CD14-positive monocyte (primary cell): ENCODE results near the gene ITGA7. TPM values are rescaled to one million over a fixed set of nuclear protein-coding genes. Genes with fewer than 3 reads are reported as not detected.

Source experiments
- DNase-seq, 3 donors: peaks; one replicate each; pipeline ENCODE4 v3.0.0-alpha.2; 2011 to 2022
- H2AFZ ChIP-seq: 2 replicates; pipeline ENCODE4 v1.6.0; 2012; ENCODE audit warnings: mild to moderate bottlenecking, low read depth, low read length, inconsistent platforms; ENCODE audit not compliant: insufficient read depth, poor library complexity, severe bottlenecking
- H3K27ac ChIP-seq, 2 donors: 1 replicate in 1 of 2; 2 replicates in 1 of 2; pipeline ENCODE4 v1.5.1; 2012 to 2013; ENCODE audit warnings: low read length in 2 of 2, control low read depth in 1 of 2, inconsistent platforms in 1 of 2, low read depth in 1 of 2, mild to moderate bottlenecking in 1 of 2
- H3K27me3 ChIP-seq, 2 donors: one replicate each; pipeline versions ENCODE4 v1.6.0 to v1.6.1; 2011 to 2013; ENCODE audit warnings: low read length in 2 of 2; ENCODE audit not compliant: control insufficient read depth in 2 of 2, insufficient read depth in 2 of 2
- H3K36me3 ChIP-seq, 2 donors: replicated peaks in 1 of 2; 1 replicate in 1 of 2; 2 replicates in 1 of 2; pipeline versions ENCODE4 v1.5.1 to v1.6.1; 2012 to 2013; ENCODE audit warnings: low read length in 2 of 2, control low read depth in 1 of 2, inconsistent platforms in 1 of 2, mild to moderate bottlenecking in 1 of 2; ENCODE audit not compliant: insufficient read depth in 2 of 2, control insufficient read depth in 1 of 2
- H3K4me1 ChIP-seq, 2 donors: 1 replicate in 1 of 2; 2 replicates in 1 of 2; pipeline versions ENCODE4 v1.5.1 to v1.6.1; 2012 to 2013; ENCODE audit warnings: low read length in 2 of 2, control low read depth in 1 of 2, inconsistent platforms in 1 of 2, mild to moderate bottlenecking in 1 of 2, moderate library complexity in 1 of 2; ENCODE audit not compliant: insufficient read depth in 2 of 2, control insufficient read depth in 1 of 2
- H3K4me2 ChIP-seq: replicated peaks from 2 replicates; pipeline ENCODE3; 2012; ENCODE audit warnings: low read length, moderate library complexity, mild to moderate bottlenecking; ENCODE audit not compliant: poor library complexity, severe bottlenecking; ENCODE audit errors: extremely low read depth
- H3K4me3 ChIP-seq, 3 experiments: fragments of 200-600 bp in 1 of 3; sonication (generic) in 1 of 3; replicated peaks in 1 of 3; 1 replicate in 2 of 3; 2 replicates in 1 of 3; pipeline ENCODE4 v1.5.1; 2011 to 2013; ENCODE audit warnings: low read length in 3 of 3, mild to moderate bottlenecking in 3 of 3, control low read depth in 2 of 3, low read depth in 2 of 3, inconsistent platforms in 1 of 3, moderate library complexity in 1 of 3
- H3K79me2 ChIP-seq: 2 replicates; pipeline ENCODE4 v1.6.0; 2012; ENCODE audit warnings: mild to moderate bottlenecking, control low read depth, inconsistent platforms, low read length, moderate library complexity; ENCODE audit not compliant: insufficient read depth
- H3K9ac ChIP-seq: 2 replicates; pipeline ENCODE4 v1.6.0; 2017; ENCODE audit warnings: low read length, mild to moderate bottlenecking; ENCODE audit not compliant: insufficient read depth, poor library complexity, severe bottlenecking
- H3K9me3 ChIP-seq, 2 donors: replicated peaks in 1 of 2; 1 replicate in 1 of 2; 2 replicates in 1 of 2; pipeline versions ENCODE4 v1.5.1 to v1.6.1; 2012 to 2013; ENCODE audit warnings: low read length in 2 of 2, control low read depth in 1 of 2; ENCODE audit not compliant: control insufficient read depth in 1 of 2, insufficient read depth in 1 of 2
- H4K20me1 ChIP-seq: 2 replicates; pipeline ENCODE4 v1.6.0; 2012; ENCODE audit warnings: mild to moderate bottlenecking, low read length, control low read depth, moderate library complexity; ENCODE audit not compliant: insufficient read depth
- H3K27ac Mint-ChIP-seq, 7 donors: one replicate each; pipeline ENCODE4 v1.8.0; 2020; ENCODE audit warnings: mild to moderate bottlenecking in 7 of 7, mixed read lengths in 7 of 7, moderate library complexity in 6 of 7, inconsistent platforms in 2 of 7
- H3K27me3 Mint-ChIP-seq, 3 donors: one replicate each; pipeline ENCODE4 v1.8.0; 2021 to 2022; ENCODE audit warnings: low read depth in 3 of 3, mild to moderate bottlenecking in 3 of 3, mixed read lengths in 3 of 3, moderate library complexity in 3 of 3, inconsistent platforms in 1 of 3
- H3K36me3 Mint-ChIP-seq, 2 donors: one replicate each; pipeline ENCODE4 v1.8.0; 2020; ENCODE audit warnings: mixed read lengths in 2 of 2, inconsistent platforms in 1 of 2, mild to moderate bottlenecking in 1 of 2
- H3K4me1 Mint-ChIP-seq: one replicate; pipeline ENCODE4 v1.8.0; 2020; ENCODE audit warnings: mild to moderate bottlenecking, mixed read lengths
- H3K4me3 Mint-ChIP-seq, 2 donors: one replicate each; pipeline ENCODE4 v1.8.0; 2020; ENCODE audit warnings: mild to moderate bottlenecking in 2 of 2, mixed read lengths in 2 of 2, moderate library complexity in 1 of 2
- H3K9me3 Mint-ChIP-seq, 7 donors: one replicate each; pipeline ENCODE4 v1.8.0; 2020 to 2022; ENCODE audit warnings: mixed read lengths in 7 of 7, mild to moderate bottlenecking in 6 of 7, moderate library complexity in 6 of 7, inconsistent platforms in 2 of 7
- CTCF ChIP-seq: fragments of 200-600 bp; IDR thresholded peaks from one replicate; pipeline ENCODE4 v1.8.0; 2022; ENCODE audit warnings: antibody characterized with exemption, mild to moderate bottlenecking
- WGBS: methylation state at CpG from one replicate; pipeline ENCODE4 v1.1.5; 2013; ENCODE audit warnings: missing lambda C conversion rate; ENCODE audit not compliant: insufficient coverage; 5-methylcytosine and 5-hydroxymethylcytosine counted together
- intact Hi-C, 2 donors: fragments of 100-400 bp; cut with micrococcal nuclease; formaldehyde crosslinking; loops; one replicate each; pipeline versions ENCODE4 v1.15.0 to v1.15.1; 2023
- polyA plus RNA-seq, 3 donors: library from polyadenylated mRNA; depleted of rRNA in 1 of 3; unstranded in 2 of 3; stranded (reverse) in 1 of 3; fragments of 300-500 nt in 2 of 3; fragments of >200 nt in 1 of 3; fragmentation: Illumina TruSeq in 2 of 3; gene quantifications; 1 replicate in 2 of 3; 2 replicates in 1 of 3; pipeline ENCODE4 v1.2.3, GENCODE V29; 2012 to 2021

The ITGA7 gene
- polyA plus RNA-seq, 3 donors = 0.23 to 3.3 (median 0.55) TPM

GRCh38 chr12:55755246-55755645 lies 47.5 kb upstream of the ITGA7 start:
- H3K36me3 Mint-ChIP-seq = peaks cover 81 to 88% of the 10 kb centered on the region in 2 donors
- no peak for TF ChIP-seq CTCF
- H3K4me3 ChIP-seq = no peak overlapping the region
- H3K9me3 ChIP-seq = no peaks in the 10 kb centered on the region
- no peak for DNase-seq
- H2AFZ ChIP-seq = no peak overlapping the region
- H3K4me2 ChIP-seq = no peak overlapping the region
- peaks cover 90 to 91% of the 10 kb centered on the region in 2 donors for H3K36me3 ChIP-seq
- no peak overlapping the region for H3K4me3 Mint-ChIP-seq
- H3K27ac Mint-ChIP-seq = peak overlapping the region in 1 of 7 donors; percentile 42
- H3K27me3 ChIP-seq = no peaks in the 10 kb centered on the region
- H3K27me3 Mint-ChIP-seq = peaks cover 0 to 2% (median 0%) of the 10 kb centered on the region in 3 donors
- intact Hi-C loops = no loop called here
- H4K20me1 ChIP-seq = no peaks in the 10 kb centered on the region
- H3K79me2 ChIP-seq = no peaks in the 10 kb centered on the region
- H3K9ac ChIP-seq = no peak overlapping the region
- no peaks in the 10 kb centered on the region for H3K4me1 Mint-ChIP-seq
- WGBS = no CpG with 5 or more reads among the region's 2 CpGs
- no peaks in the 10 kb centered on the region for H3K9me3 Mint-ChIP-seq
- no peak overlapping the region for H3K27ac ChIP-seq
- H3K4me1 ChIP-seq = no peaks in the 10 kb centered on the region

- H3K4me1 Mint-ChIP-seq = peaks cover 16% of the 10 kb centered on the region
- peaks cover 18 to 30% (median 28%) of the 10 kb centered on the region in 3 donors for H3K27me3 Mint-ChIP-seq
- H3K36me3 ChIP-seq = peaks cover 23 to 24% of the 10 kb centered on the region in 2 donors
- H4K20me1 ChIP-seq = no peaks in the 10 kb centered on the region
- intact Hi-C loops = loop anchor here in 1 of 2 donors (10.0 kb wide), 1 partner anchor 276 kb away; the partner anchor contains the start of gene IKZF4
- H3K27me3 ChIP-seq = peaks cover 12 to 21% of the 10 kb centered on the region in 2 donors
- peaks cover 10 to 12% of the 10 kb centered on the region in 2 donors for H3K4me1 ChIP-seq
- no peak for TF ChIP-seq CTCF
- 96% methylated on average over 16 of the region's 18 CpGs for WGBS
- H3K79me2 ChIP-seq = no peaks in the 10 kb centered on the region
- no peak overlapping the region for H3K9ac ChIP-seq
- no peak overlapping the region for H3K4me2 ChIP-seq
- no peak overlapping the region for H3K27ac Mint-ChIP-seq
- H3K9me3 ChIP-seq = no peaks in the 10 kb centered on the region
- H3K4me3 ChIP-seq = no peak overlapping the region
- no peak overlapping the region for H2AFZ ChIP-seq
- H3K4me3 Mint-ChIP-seq = no peak overlapping the region
- H3K9me3 Mint-ChIP-seq = peaks cover 0 to 9% (median 0%) of the 10 kb centered on the region in 7 donors
- DNase-seq = no peak
- peaks cover 23 to 33% of the 10 kb centered on the region in 2 donors for H3K36me3 Mint-ChIP-seq
- no peak overlapping the region for H3K27ac ChIP-seq
These were observed 40.7 kb upstream of the ITGA7 start for GRCh38 chr12:55748230-55748993.
